ENCODE results near the gene PARP9. TPM values are rescaled to one million over a fixed set of nuclear protein-coding genes. Genes with fewer than 3 reads are reported as not detected.

PARP9 gene
- total and polyA plus RNA-seq, 2 donors (not counting 1 experiment from before 2014, with no cell fraction given), result 19.6 to 31.2 TPM

- Mint-ChIP-seq H3K4me3 (no peak overlapping the region), H3K4me1 (peaks cover 1% of the 10 kb centered on the region), H3K27me3 (no peaks in the 10 kb centered on the region), H3K27ac (no peak overlapping the region), H3K9me3 (ENCODE audit: insufficient read depth) (no peaks in the 10 kb centered on the region)
- Histone ChIP-seq H3K27ac (ENCODE audit: low read length in 2 of 2) (no peak overlapping the region), H3K4me3 (ENCODE audit: control extremely low read depth in 1 of 5, extremely low read depth in 1 of 5, insufficient read depth in 1 of 5, low read depth in 2 of 5, low read length in 4 of 5) (no peak overlapping the region), H2AFZ (ENCODE audit: insufficient read depth, low read depth, low read length, poor library complexity, severe bottlenecking) (no peak overlapping the region), H3K4me2 (replicated peaks; ENCODE audit: low read depth, low read length, poor library complexity, severe bottlenecking) (no peak overlapping the region), H4K20me1 (ENCODE audit: control insufficient read depth, insufficient read depth, low read length, poor library complexity, severe bottlenecking) (peaks cover 7% of the 10 kb centered on the region), H3K36me3 (replicated peaks in 1 of 2; ENCODE audit: control extremely low read depth in 1 of 2, control insufficient read depth in 1 of 2, extremely low read depth in 1 of 2, insufficient read depth in 2 of 2, low read length in 1 of 2) (peaks cover 9 to 20% of the 10 kb centered on the region in 2 experiments), H3K9ac (ENCODE audit: low read length) (no peak overlapping the region), H3K79me2 (ENCODE audit: control insufficient read depth, insufficient read depth, low read length) (peaks cover 31% of the 10 kb centered on the region), H3K27me3 (replicated peaks in 1 of 4; ENCODE audit: control extremely low read depth in 1 of 4, control insufficient read depth in 3 of 4, insufficient read depth in 4 of 4, low read length in 3 of 4) (no peaks in the 10 kb centered on the region), H3K9me3 (ENCODE audit: control extremely low read depth in 1 of 3, control insufficient read depth in 2 of 3, insufficient read depth in 1 of 3, low read length in 2 of 3) (no peaks in the 10 kb centered on the region), H3K4me1 (ENCODE audit: control insufficient read depth in 2 of 2, insufficient read depth in 2 of 2, low read length in 2 of 2) (no peaks in the 10 kb centered on the region)
- WGBS (ENCODE audit: insufficient coverage), result 67% methylated on average over 1 of the region's 7 CpGs
- DNase-seq, result no peak
- ATAC-seq (ENCODE audit: low read depth), result no peak
- ChIA-PET POLR2A (no interaction called here), CTCF (interaction anchor here (0.6 kb wide), 1 partner anchor 9 kb away, joined by 3 read pairs; no protein-coding TSS in a partner anchor)
- intact Hi-C loops (cut with micrococcal nuclease), result no loop called here
- TF ChIP-seq EZH2 (IDR thresholded peaks at IDR 0.05; ENCODE audit: borderline replicate concordance, insufficient read depth, low read depth, low read length, poor library complexity, severe bottlenecking), result no peak
- no peak for TF ChIP-seq CTCF (IDR thresholded peaks at IDR 0.05)
Observed at GRCh38 chr3:122488262-122488973, 75.7 kb downstream of the PARP9 start.

- no peaks in the 10 kb centered on the region for H3K27me3 ChIP-seq (replicated peaks in 1 of 4; ENCODE audit: control extremely low read depth in 1 of 4, control insufficient read depth in 3 of 4, insufficient read depth in 4 of 4, low read length in 3 of 4)
- no peak for ATAC-seq (ENCODE audit: low read depth)
- no peak overlapping the region for H3K27ac ChIP-seq (ENCODE audit: low read length in 2 of 2)
- H3K9ac ChIP-seq (ENCODE audit: low read length), result no peak overlapping the region
- H3K9me3 ChIP-seq (ENCODE audit: control extremely low read depth in 1 of 3, control insufficient read depth in 2 of 3, insufficient read depth in 1 of 3, low read length in 2 of 3), result no peaks in the 10 kb centered on the region
- H3K4me2 ChIP-seq (replicated peaks; ENCODE audit: low read depth, low read length, poor library complexity, severe bottlenecking), result no peak overlapping the region
- no peak overlapping the region for H3K27ac Mint-ChIP-seq
- no peaks in the 10 kb centered on the region for H3K4me1 ChIP-seq (ENCODE audit: control insufficient read depth in 2 of 2, insufficient read depth in 2 of 2, low read length in 2 of 2)
- peaks cover 18% of the 10 kb centered on the region for H4K20me1 ChIP-seq (ENCODE audit: control insufficient read depth, insufficient read depth, low read length, poor library complexity, severe bottlenecking)
- peaks cover 8 to 11% of the 10 kb centered on the region in 2 experiments for H3K36me3 ChIP-seq (replicated peaks in 1 of 2; ENCODE audit: control extremely low read depth in 1 of 2, control insufficient read depth in 1 of 2, extremely low read depth in 1 of 2, insufficient read depth in 2 of 2, low read length in 1 of 2)
- no peaks in the 10 kb centered on the region for H3K27me3 Mint-ChIP-seq
- ChIA-PET POLR2A (no interaction called here), CTCF (no interaction called here)
- peaks cover 22% of the 10 kb centered on the region for H3K4me1 Mint-ChIP-seq
- H3K4me3 ChIP-seq (ENCODE audit: control extremely low read depth in 1 of 5, extremely low read depth in 1 of 5, insufficient read depth in 1 of 5, low read depth in 2 of 5, low read length in 4 of 5), result no peak overlapping the region
- no peak for DNase-seq
- H3K4me3 Mint-ChIP-seq, result no peak overlapping the region
- no peaks in the 10 kb centered on the region for H3K9me3 Mint-ChIP-seq (ENCODE audit: insufficient read depth)
- peaks cover 35% of the 10 kb centered on the region for H3K79me2 ChIP-seq (ENCODE audit: control insufficient read depth, insufficient read depth, low read length)
- no peak overlapping the region for H2AFZ ChIP-seq (ENCODE audit: insufficient read depth, low read depth, low read length, poor library complexity, severe bottlenecking)
- TF ChIP-seq EZH2 (IDR thresholded peaks at IDR 0.05; ENCODE audit: borderline replicate concordance, insufficient read depth, low read depth, low read length, poor library complexity, severe bottlenecking) (no peak), CTCF (IDR thresholded peaks at IDR 0.05) (no peak)
- 95% methylated on average over 4 of the region's 5 CpGs for WGBS (ENCODE audit: insufficient coverage)
- intact Hi-C loops (cut with micrococcal nuclease), result no loop called here
Observed at GRCh38 chr3:122484985-122485384, 79.1 kb downstream of the PARP9 start.

All from B cell (primary cell).